NCI-H2029 (cell line): Measurements from ENCODE around the gene CAV1.
"Not testable (repeated sequence)": the region's sequence is repeated elsewhere in the genome, so short reads cannot be mapped to it uniquely, and the experiment has no call there.

Source experiments
- DNase-seq: peaks from one replicate; lab custom pipeline; 2025; lab: John Stamatoyannopoulos, UW

The CAV1 gene

GRCh38 chr7:116582806-116583444 lies 58.1 kb downstream of the CAV1 start:
- no peak for DNase-seq

GRCh38 chr7:116583653-116584052 lies 58.8 kb downstream of the CAV1 start:
- DNase-seq = no peak

DNA sequence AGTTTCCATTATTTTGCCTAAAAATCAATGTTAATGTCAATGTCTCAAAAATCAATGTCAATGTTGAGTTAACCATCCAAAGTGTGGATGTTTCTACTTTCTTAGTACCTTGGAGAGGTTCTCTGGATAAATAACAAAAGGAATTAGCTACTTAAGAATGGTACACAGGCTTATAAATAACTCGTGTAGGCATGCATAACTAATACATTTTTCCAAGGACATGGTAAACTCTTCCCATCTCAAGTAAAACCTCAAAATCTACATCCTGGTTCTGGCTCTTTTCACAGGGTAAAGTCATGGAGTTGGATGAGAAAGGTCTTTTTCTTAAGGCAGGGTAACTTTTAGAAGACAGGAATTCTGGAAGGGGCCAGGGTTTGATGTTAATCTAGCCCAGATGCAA lies 59.9 kb downstream of the CAV1 start:
- no peak for DNase-seq

GRCh38 chr7:116585392-116585791 lies 60.6 kb downstream of the CAV1 start:
- DNase-seq = no peak

GRCh38 chr7:116585967-116586366 lies 61.1 kb downstream of the CAV1 start:
- no peak for DNase-seq

GRCh38 chr7:116587200-116587599 lies 62.4 kb downstream of the CAV1 start:
- not testable (repeated sequence) for DNase-seq

- no peak for DNase-seq
Measured at GRCh38 chr7:116588225-116588624, 63.4 kb downstream of the CAV1 start.

GRCh38 chr7:116588641-116589594 lies 64.1 kb downstream of the CAV1 start:
- peak; percentile 5 for DNase-seq

GRCh38 chr7:116591202-116592040 lies 66.6 kb downstream of the CAV1 start:
- DNase-seq = peak; percentile 5

GRCh38 chr7:116592041-116592355 lies 67.2 kb downstream of the CAV1 start:
- no peak for DNase-seq

- no peak for DNase-seq
Measured at GRCh38 chr7:116592445-116592844, 67.6 kb downstream of the CAV1 start.

DNA sequence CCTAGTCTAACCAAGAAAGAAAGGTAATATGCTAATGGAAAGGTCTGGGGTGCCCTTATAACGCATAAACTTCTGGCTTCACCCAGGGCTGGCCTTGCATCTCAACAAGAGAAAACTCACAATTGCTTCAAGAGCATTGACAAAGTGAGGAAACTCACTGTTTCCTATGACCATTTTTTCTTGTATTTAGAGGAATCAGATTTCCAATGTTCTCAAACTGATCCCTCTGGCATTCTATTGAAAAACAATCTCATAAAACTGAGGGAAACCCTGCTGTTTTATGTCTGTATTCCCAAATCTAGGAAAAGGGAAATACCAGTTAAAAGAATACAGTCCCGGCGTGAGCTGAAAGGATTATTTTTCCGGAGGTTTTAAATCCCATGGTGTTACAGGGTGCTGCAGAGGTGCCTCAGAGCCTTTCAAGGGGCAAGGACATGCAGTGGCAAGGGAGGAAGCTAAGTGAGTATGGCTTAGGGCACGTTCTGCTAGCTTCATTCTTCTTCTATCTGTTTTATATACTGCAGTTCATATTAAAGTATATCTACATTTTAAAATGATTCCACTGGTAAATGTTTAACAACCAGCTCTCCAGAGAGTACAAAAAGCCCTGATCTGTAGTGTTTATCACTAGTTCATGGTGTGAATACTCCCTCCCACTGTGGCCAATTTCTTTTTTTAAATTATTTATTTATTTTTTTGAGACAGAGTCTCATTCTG lies 68.7 kb downstream of the CAV1 start:
- DNase-seq = no peak

- DNase-seq = no peak
Measured at GRCh38 chr7:116595063-116595462, 70.2 kb downstream of the CAV1 start.

- DNase-seq = no peak
Measured at GRCh38 chr7:116597384-116597783, 72.5 kb downstream of the CAV1 start.

DNA sequence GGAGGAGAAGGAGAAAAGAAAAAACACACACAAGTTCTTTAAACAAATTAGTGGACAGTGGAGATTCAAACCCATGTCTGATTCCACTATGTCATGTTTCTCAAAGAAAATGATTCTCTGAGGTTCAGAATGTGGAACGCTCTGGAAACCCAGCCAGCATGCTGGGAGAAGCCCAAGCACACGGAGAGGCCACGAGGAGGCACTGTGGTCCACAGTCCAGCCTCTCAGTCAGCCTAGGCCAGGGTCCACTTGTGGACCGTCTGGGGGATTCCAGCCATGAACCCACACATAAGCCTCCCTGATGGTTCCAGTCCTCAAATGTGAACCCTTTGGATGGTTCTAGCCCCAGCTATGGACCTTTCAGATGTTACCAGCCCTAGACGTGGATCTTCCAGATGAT lies 73.4 kb downstream of the CAV1 start:
- DNase-seq = no peak

DNA sequence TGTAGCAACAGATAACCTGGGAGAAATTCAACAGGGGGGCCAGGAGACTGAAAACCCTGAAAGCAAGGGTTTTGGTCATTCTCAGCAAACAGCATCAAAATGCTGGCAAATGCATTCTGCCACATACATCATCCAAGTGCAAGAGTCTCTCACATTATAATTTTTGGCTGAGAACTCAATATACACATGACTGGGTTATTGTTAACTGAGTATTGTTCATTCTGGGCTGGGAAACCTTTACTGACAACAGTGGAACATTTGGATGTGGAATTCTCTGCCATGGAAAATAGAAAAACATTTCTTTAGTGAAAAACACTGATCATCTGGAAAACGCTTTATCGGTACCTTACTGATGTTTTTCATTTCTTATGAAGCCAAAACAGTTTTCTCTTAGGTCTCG lies 74.0 kb downstream of the CAV1 start:
- DNase-seq = no peak

- no peak for DNase-seq
Measured at GRCh38 chr7:116601426-116601825, 76.6 kb downstream of the CAV1 start.

DNA sequence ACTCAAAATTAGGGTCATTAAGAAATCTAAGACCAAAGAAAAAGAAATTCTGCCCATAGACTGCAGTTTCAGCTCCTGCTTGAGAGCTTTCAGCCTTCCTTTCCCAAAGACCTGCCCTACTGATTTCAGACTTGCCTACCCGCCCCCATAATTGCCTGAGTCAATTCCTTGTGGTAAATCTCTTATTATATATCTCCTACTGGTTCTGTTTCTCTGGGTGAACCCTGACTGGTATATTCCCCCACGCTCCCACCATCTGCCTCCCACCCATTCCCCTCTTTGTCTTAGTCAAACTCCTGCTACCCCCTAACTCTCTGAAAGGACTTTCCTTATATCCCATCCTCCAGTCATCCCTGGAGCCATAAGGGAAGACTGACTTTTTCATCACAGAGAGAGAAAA lies 82.5 kb downstream of the CAV1 start:
- DNase-seq = no peak

GRCh38 chr7:116610210-116610609 lies 85.4 kb downstream of the CAV1 start:
- DNase-seq = no peak

GRCh38 chr7:116610721-116611120 lies 85.9 kb downstream of the CAV1 start:
- DNase-seq = no peak
